GM12801 (cell line): ENCODE data around the gene RPIA.

Experiments
- CTCF ChIP-seq: IDR thresholded peaks from one replicate; pipeline ENCODE4 v1.5.1; 2011; ENCODE audit warnings: control low read depth; ENCODE audit not compliant: insufficient read length; ENCODE audit errors: extremely low read depth

RPIA gene

GRCh38 chr2:88753833-88754584, 62.5 kb downstream of the RPIA start:
- TF ChIP-seq CTCF = no peak

GRCh38 chr2:88754585-88755320, 63.3 kb downstream of the RPIA start:
- TF ChIP-seq CTCF = no peak

GRCh38 chr2:88755836-88756235, 64.4 kb downstream of the RPIA start:
- no peak for TF ChIP-seq CTCF

DNA sequence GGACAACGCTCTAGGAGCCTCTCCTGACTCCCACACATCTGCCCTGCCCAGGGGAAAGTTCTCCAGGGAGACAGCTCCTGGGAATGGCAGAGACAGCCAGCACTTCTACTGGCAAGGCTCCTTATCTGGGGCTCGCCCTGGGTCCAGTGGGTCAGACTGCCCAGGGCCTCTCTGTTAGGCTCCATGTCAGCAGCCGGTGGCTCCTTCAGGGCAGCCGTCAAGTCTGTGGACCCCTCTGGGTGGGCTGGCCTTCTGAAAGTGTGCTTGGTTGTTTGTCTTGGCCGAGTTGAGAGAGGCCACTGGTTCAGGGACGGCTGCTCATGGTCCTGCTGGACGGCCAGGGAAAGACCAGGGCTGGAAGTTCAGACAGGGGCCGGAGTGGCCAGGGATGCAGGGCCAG, 65.6 kb downstream of the RPIA start:
- TF ChIP-seq CTCF = no peak

DNA sequence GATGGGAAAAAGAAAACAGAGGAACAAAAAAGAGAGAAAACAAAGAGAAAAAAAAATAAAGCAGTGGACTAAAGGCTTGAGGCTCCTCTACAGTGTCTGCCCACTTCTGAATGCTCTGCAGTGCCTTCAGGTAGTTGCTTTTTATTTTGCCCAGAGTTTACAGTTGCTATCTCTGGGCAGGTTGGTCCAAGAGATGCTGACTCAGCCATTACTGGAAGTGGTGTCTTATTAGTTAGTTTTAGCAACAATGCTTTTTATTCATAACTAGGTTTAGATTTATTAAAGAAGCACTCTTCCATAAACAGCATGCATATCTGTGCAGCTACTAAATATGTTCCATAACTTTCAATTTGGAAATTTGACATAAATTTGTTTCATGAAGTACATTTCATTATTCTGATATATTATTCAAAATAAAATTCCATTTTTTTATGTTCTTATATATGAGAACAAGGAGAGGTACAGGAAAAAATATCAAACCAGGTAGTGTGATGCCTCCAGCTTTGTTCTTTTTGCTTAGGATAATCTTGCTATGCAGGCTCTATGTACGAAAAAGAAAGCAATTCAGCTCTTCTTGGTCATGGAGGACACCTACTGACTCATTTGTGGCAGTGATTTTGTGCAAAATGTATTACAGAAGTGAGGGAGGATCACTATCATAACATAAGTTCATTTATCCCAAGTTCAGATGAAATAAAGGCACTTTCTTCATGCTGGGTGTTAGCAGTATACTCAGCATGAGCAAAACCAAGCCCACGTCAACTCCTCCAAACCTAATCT, 69.5 kb downstream of the RPIA start:
- TF ChIP-seq CTCF = no peak

DNA sequence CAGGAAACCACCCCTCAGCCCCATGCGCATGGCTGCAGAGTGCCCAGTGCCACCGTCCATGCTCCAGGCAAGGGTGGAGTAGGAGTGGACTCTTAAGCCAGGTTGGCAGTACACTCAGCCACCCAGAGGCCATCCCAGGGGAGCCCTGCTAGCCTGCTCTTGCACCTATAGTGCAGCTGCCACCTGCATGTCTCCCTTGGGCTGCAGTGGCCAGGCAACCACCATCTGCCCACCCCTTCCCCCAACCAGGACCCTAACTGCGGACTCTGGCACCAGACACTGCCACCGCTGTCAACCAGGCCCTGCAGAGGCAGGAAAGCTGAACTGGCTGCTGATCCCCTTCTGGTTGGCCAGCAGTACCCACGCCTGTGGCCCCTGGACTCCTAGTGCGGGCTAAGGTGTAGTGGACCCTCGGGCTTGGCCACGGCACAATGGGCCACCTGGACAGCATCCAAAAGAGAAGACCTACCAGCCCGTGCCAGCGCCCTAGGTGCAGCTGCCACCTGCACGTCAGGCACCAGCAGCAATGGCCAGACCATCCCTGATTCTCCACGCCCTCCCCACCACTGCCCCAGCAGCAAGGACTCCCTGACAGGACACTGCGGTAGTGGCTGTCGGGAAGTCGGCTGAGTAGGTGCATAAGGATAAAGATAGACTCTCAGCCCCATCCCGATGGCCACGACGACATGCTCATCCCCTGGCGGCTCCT, 72.8 kb downstream of the RPIA start:
- TF ChIP-seq CTCF = no peak

- no peak for TF ChIP-seq CTCF
These were observed 73.3 kb downstream of the RPIA start for GRCh38 chr2:88764850-88765153.
